ENCODE measurements around the gene FOXO3B.
"Not testable (repeated sequence)": the region's sequence is repeated elsewhere in the genome, so short reads cannot be mapped to it uniquely, and the experiment has no call there.

The FOXO3B gene

GRCh38 chr17:18644291-18644690 is 37.8 kb downstream of the FOXO3B start, which contains the start of gene TBC1D28:
Gene TBC1D28, minus strand, starts transcription at chr17:18644391. Its CDS starts 3,039 bp downstream, at chr17:18641352.
- DNase-seq = not testable (repeated sequence)

GRCh38 chr17:18643124-18643523 is 39.0 kb downstream of the FOXO3B start:
- DNase-seq = not testable (repeated sequence)

- not testable (repeated sequence) for DNase-seq
Measured at GRCh38 chr17:18638357-18638756, 43.8 kb downstream of the FOXO3B start.

- DNase-seq = not testable (repeated sequence)
Measured at GRCh38 chr17:18636237-18636636, 45.9 kb downstream of the FOXO3B start.

- DNase-seq = not testable (repeated sequence)
Measured at GRCh38 chr17:18635773-18636172, 46.3 kb downstream of the FOXO3B start.

GRCh38 chr17:18634550-18635263 is 47.4 kb downstream of the FOXO3B start:
- DNase-seq = not testable (repeated sequence)
